VCaP (cell line): ENCODE measurements around the gene ARHGAP18.

Experiments used
- H3K27ac ChIP-seq: fragments of 450-650 bp; 2 replicates; pipeline ENCODE4 v1.5.1; 2017
- CTCF ChIP-seq: fragments of 450-650 bp; conservative IDR thresholded peaks from 2 replicates; pipeline ENCODE4 v1.5.1; 2017; ENCODE audit warnings: mild to moderate bottlenecking, moderate library complexity

ARHGAP18 gene

GRCh38 chr6:129648819-129649491 lies 61.0 kb downstream of the ARHGAP18 start:
- no peak for TF ChIP-seq CTCF

GRCh38 chr6:129647044-129647443 lies 62.9 kb downstream of the ARHGAP18 start:
- H3K27ac ChIP-seq: no peak overlapping the region
- no peak for TF ChIP-seq CTCF

More at GRCh38 chr6:129648819-129649491, 61.0 kb downstream of the ARHGAP18 start:
- H3K27ac ChIP-seq: no peak overlapping the region

- no peak overlapping the region for H3K27ac ChIP-seq
- TF ChIP-seq CTCF: no peak
Observed at GRCh38 chr6:129646642-129647041, 63.3 kb downstream of the ARHGAP18 start.

- TF ChIP-seq CTCF: no peak
- H3K27ac ChIP-seq: no peak overlapping the region
Observed at GRCh38 chr6:129645830-129646579, 64.0 kb downstream of the ARHGAP18 start.

GRCh38 chr6:129645106-129645829 lies 64.7 kb downstream of the ARHGAP18 start:
- no peak overlapping the region for H3K27ac ChIP-seq

GRCh38 chr6:129644567-129645015 lies 65.4 kb downstream of the ARHGAP18 start:
- TF ChIP-seq CTCF: no peak

More at GRCh38 chr6:129645106-129645829, 64.7 kb downstream of the ARHGAP18 start:
- TF ChIP-seq CTCF: no peak

GRCh38 chr6:129643968-129644367 lies 66.0 kb downstream of the ARHGAP18 start:
- H3K27ac ChIP-seq: no peak overlapping the region

More at GRCh38 chr6:129644567-129645015, 65.4 kb downstream of the ARHGAP18 start:
- no peak overlapping the region for H3K27ac ChIP-seq

More at GRCh38 chr6:129643968-129644367, 66.0 kb downstream of the ARHGAP18 start:
- TF ChIP-seq CTCF: no peak
